HepG2 (cell line): ENCODE measurements around the gene TMEM253. TPM values are rescaled to one million over a fixed set of nuclear protein-coding genes. Genes with fewer than 3 reads are reported as not detected.
A peak's percentile ranks its signal among the peaks of the same experiment; 100 is the strongest.

ENCODE experiments used
- ATF7 ChIP-seq, 2 experiments: fragments of 450-650 bp in 1 of 2; sonication (generic) in 1 of 2; formaldehyde crosslinking in 1 of 2; IDR thresholded peaks; 2 replicates each; pipeline versions ENCODE4 v1.4.0 to v1.6.1; 2016 to 2020; ENCODE audit warnings: antibody characterized with exemption in 1 of 2, mild to moderate bottlenecking in 1 of 2, missing genetic modification reagents in 1 of 2
- ETV6 ChIP-seq: sonication (generic); formaldehyde crosslinking; conservative IDR thresholded peaks from 2 replicates; pipeline ENCODE4 v1.4.0; 2020; ENCODE audit warnings: missing genetic modification reagents
- FOXK1 ChIP-seq: sonication (generic); formaldehyde crosslinking; IDR thresholded peaks from 2 replicates; pipeline ENCODE4 v1.4.0; 2020; ENCODE audit warnings: low read depth, missing genetic modification reagents, borderline replicate concordance
- MXD1 ChIP-seq: sonication (generic); formaldehyde crosslinking; IDR thresholded peaks from 2 replicates; pipeline ENCODE4 v1.4.0; 2020; ENCODE audit warnings: mild to moderate bottlenecking, missing genetic modification reagents
- NFE2L2 ChIP-seq: fragments of 150-350 bp; IDR thresholded peaks from 2 replicates; pipeline ENCODE4 v1.6.1; 2014; ENCODE audit warnings: low read length
- PRPF4 ChIP-seq: fragments of 200-400 bp; formaldehyde crosslinking; IDR thresholded peaks from 2 replicates; pipeline ENCODE4 v1.6.1; 2016; ENCODE audit warnings: low read length, low read depth; ENCODE audit not compliant: poor library complexity, severe bottlenecking
- RAD51 ChIP-seq: fragments of 450-650 bp; IDR thresholded peaks from 2 replicates; pipeline ENCODE4 v1.6.1; 2016; ENCODE audit warnings: borderline replicate concordance
- SALL1 ChIP-seq: sonication (generic); formaldehyde crosslinking; IDR thresholded peaks from 2 replicates; pipeline ENCODE4 v1.8.0; 2022; ENCODE audit warnings: mild to moderate bottlenecking, missing genetic modification reagents
- SCMH1 ChIP-seq: sonication (generic); formaldehyde crosslinking; IDR thresholded peaks from 2 replicates; pipeline ENCODE4 v1.9.0; 2021; ENCODE audit warnings: missing genetic modification reagents, mild to moderate bottlenecking, borderline replicate concordance
- SIN3B ChIP-seq: fragments of 150-350 bp; IDR thresholded peaks from 2 replicates; pipeline ENCODE4 v1.6.1; 2014; ENCODE audit warnings: low read length
- SPEN ChIP-seq: sonication (generic); formaldehyde crosslinking; IDR thresholded peaks from 2 replicates; pipeline ENCODE4 v1.5.1; 2020; ENCODE audit warnings: low read depth, mild to moderate bottlenecking, missing genetic modification reagents
- TBX2 ChIP-seq: sonication (generic); formaldehyde crosslinking; IDR thresholded peaks from 2 replicates; pipeline ENCODE4 v1.5.0; 2020; ENCODE audit warnings: missing genetic modification reagents, mild to moderate bottlenecking, borderline replicate concordance
- ZKSCAN8 ChIP-seq: IDR thresholded peaks from 2 replicates; pipeline ENCODE4 v1.6.1; 2016; ENCODE audit warnings: borderline replicate concordance, missing genetic modification reagents, missing compliant biosample characterization
- ZMYM3 ChIP-seq: sonication (generic); formaldehyde crosslinking; IDR thresholded peaks from 2 replicates; pipeline ENCODE4 v1.5.1; 2020; ENCODE audit warnings: mild to moderate bottlenecking, missing genetic modification reagents
- ZNF251 ChIP-seq: sonication (generic); formaldehyde crosslinking; IDR thresholded peaks from 2 replicates; pipeline ENCODE4 v1.9.0; 2021; ENCODE audit warnings: mild to moderate bottlenecking, missing genetic modification reagents
- ZNF747 ChIP-seq: sonication (generic); formaldehyde crosslinking; IDR thresholded peaks from 2 replicates; pipeline ENCODE4 v1.8.1; 2023; ENCODE audit warnings: missing genetic modification reagents, mild to moderate bottlenecking, borderline replicate concordance
- ZZZ3 ChIP-seq: sonication (generic); formaldehyde crosslinking; IDR thresholded peaks from 2 replicates; pipeline ENCODE4 v1.4.0; 2020; ENCODE audit warnings: missing genetic modification reagents, mild to moderate bottlenecking, borderline replicate concordance
- polyA plus RNA-seq, 8 experiments: library from polyadenylated mRNA; depleted of rRNA in 3 of 8; stranded (reverse) in 7 of 8; unstranded in 1 of 8; fragments of >200 nt; fragmentation: Illumina TruSeq in 4 of 8; extraction: Trizol in 4 of 8; gene quantifications; 2 replicates each; pipeline versions ENCODE4 v1.2.1 to v1.2.3, GENCODE V29; 2011 to 2016; ENCODE audit warnings: low read depth in 4 of 8, missing spikeins in 1 of 8, mixed read lengths in 1 of 8; ENCODE audit not compliant: insufficient read depth in 1 of 8
- total RNA-seq, 5 experiments: library from RNA; depleted of rRNA; stranded (reverse); fragments of >200 nt; fragmentation: Illumina TruSeq; extraction: Trizol; gene quantifications; 2 replicates each; pipeline ENCODE4 v1.2.3, GENCODE V29; 2016; ENCODE audit warnings: low read depth in 1 of 5
- TF ChIP-seq, protein P1 (sequence below): sonication (generic); formaldehyde crosslinking; IDR thresholded peaks from 2 replicates; pipeline ENCODE4 v1.4.0; 2020; ENCODE audit warnings: mild to moderate bottlenecking, missing genetic modification reagents
- TF ChIP-seq, protein P2 (sequence below): sonication (generic); formaldehyde crosslinking; IDR thresholded peaks from 2 replicates; pipeline ENCODE4 v1.4.0; 2020; ENCODE audit warnings: mild to moderate bottlenecking, missing genetic modification reagents
- TF ChIP-seq, protein P3 (sequence below): sonication (generic); formaldehyde crosslinking; IDR thresholded peaks from 2 replicates; pipeline ENCODE4 v1.4.0; 2020; ENCODE audit warnings: missing genetic modification reagents, borderline replicate concordance

TMEM253 gene
- total and polyA plus RNA-seq, 2 of the 13 experiments (the other 11 are each of a cell fraction or from before 2014, with no cell fraction given) = 0.29 to 0.45 TPM

DNA sequence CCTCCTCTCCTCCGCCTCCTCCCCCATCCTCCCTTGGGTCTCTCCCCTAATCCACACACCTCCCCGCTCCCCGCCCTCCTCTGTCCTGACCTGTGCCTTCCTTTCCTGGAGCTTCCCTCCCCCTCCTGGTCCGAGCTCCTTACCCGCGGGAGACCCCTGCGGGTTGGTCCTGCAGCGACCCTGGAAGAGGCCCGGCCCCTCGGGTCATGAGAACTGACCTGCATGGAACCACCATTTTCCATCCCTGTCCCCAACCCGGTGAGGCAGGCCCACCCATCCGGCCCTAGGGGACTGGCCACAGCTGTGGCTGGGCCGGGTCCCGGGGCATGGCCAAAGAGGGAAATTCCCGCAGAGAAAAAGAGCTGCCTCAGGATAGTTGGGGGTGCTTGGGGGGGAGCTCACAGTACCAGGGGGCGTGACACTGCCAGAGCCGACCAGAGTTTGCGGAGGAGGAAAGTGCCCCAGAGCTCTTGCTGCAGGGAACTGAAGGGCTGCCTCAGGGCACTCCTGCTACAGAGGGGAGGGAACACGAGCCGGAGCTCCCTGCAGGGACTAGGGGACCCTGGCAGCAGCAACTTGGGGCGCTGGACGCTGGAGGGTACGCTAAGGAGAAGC, 30.1 kb upstream of the TMEM253 start (continued):
- no peak for TF ChIP-seq PRPF4
- peak; percentile 15; the same call in 1 of the 2 replicates for TF ChIP-seq ZMYM3 (CRISPR knock-in tag)
- TF ChIP-seq NFE2L2 = 0 out of 2 replicates have a peak, but pooled peaks have one; percentile 4
- TF ChIP-seq, protein P1, sequence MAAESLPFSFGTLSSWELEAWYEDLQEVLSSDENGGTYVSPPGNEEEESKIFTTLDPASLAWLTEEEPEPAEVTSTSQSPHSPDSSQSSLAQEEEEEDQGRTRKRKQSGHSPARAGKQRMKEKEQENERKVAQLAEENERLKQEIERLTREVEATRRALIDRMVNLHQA (CRISPR knock-in tag) = no peak
- TF ChIP-seq ZNF251 (CRISPR knock-in tag) = 0 out of 2 replicates have a peak, but pooled peaks have one; percentile 59
- TF ChIP-seq SPEN = no peak
- TF ChIP-seq TBX2 = no peak
- TF ChIP-seq MXD1 (CRISPR knock-in tag) = no peak
- no peak for TF ChIP-seq ZZZ3 (CRISPR knock-in tag)
- no peak for TF ChIP-seq ZKSCAN8 (CRISPR knock-in tag)
- TF ChIP-seq, protein P2, sequence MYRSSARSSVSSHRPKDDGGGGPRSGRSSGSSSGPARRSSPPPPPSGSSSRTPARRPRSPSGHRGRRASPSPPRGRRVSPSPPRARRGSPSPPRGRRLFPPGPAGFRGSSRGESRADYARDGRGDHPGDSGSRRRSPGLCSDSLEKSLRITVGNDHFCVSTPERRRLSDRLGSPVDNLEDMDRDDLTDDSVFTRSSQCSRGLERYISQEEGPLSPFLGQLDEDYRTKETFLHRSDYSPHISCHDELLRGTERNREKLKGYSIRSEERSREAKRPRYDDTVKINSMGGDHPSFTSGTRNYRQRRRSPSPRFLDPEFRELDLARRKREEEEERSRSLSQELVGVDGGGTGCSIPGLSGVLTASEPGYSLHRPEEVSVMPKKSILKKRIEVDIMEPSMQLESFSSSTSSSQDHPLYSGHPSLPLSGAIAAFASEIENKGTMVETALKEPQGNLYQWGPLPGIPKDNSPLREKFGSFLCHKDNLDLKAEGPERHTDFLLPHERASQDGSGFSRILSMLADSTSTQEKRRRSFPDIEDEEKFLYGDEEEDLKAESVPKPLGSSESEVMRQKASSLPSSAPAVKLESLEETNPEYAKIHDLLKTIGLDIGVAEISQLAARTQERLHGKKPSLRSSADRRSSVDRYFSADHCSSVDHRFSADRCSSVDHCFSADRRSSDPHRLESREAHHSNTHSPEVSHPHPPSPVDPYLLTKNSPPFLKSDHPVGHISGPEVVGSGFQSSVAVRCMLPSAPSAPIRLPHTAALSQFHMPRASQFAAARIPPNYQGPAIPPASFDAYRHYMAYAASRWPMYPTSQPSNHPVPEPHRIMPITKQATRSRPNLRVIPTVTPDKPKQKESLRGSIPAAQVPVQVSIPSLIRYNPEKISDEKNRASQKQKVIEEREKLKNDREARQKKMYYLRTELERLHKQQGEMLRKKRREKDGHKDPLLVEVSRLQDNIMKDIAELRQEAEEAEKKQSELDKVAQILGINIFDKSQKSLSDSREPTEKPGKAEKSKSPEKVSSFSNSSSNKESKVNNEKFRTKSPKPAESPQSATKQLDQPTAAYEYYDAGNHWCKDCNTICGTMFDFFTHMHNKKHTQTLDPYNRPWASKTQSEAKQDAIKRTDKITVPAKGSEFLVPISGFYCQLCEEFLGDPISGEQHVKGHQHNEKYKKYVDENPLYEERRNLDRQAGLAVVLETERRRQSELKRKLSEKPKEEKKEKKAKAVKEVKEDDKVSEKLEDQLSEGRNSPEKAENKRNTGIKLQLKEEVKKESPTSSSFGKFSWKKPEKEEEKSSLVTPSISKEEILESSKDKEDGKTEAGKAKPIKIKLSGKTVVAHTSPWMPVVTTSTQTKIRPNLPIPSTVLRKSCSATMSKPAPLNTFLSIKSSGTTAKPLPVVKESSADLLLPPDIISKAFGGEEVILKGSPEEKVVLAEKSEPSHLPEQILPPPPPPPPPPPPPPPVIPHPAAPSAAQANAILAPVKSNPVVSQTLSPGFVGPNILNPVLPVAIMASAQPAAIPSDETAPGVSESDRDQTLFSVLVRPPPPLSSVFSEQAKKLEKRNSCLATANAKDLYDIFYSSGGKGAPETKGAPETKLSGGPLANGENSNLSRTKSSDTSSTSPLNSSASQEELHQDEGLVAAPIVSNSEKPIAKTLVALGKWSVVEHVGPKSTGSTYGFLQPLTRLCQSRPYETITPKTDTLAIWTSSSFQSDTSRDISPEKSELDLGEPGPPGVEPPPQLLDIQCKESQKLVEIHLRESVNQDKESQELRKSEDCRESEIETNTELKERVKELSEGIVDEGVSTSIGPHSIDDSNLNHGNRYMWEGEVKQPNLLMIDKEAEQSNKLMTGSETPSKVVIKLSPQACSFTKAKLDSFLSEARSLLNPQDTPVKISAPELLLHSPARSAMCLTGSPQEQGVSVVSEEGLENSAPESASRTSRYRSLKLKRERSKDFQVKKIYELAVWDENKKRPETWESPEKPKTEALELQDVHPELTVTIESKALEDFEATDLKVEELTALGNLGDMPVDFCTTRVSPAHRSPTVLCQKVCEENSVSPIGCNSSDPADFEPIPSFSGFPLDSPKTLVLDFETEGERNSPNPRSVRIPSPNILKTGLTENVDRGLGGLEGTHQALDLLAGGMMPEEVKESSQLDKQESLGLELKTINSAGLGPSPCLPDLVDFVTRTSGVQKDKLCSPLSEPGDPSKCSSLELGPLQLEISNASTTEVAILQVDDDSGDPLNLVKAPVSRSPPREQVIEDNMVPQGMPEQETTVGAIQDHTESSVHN (CRISPR knock-in tag) = 0 out of 2 replicates have a peak, but pooled peaks have one; percentile 69
- TF ChIP-seq ZNF747 (CRISPR knock-in tag) = 0 out of 2 replicates have a peak, but pooled peaks have one; percentile 17
- TF ChIP-seq SIN3B = no peak
- TF ChIP-seq RAD51 = no peak
- no peak for TF ChIP-seq ATF7 (IDR thresholded peaks at IDR 0.05)
- no peak for TF ChIP-seq ATF7 (CRISPR knock-in tag; IDR thresholded peaks at IDR 0.05)
- TF ChIP-seq, protein P3, sequence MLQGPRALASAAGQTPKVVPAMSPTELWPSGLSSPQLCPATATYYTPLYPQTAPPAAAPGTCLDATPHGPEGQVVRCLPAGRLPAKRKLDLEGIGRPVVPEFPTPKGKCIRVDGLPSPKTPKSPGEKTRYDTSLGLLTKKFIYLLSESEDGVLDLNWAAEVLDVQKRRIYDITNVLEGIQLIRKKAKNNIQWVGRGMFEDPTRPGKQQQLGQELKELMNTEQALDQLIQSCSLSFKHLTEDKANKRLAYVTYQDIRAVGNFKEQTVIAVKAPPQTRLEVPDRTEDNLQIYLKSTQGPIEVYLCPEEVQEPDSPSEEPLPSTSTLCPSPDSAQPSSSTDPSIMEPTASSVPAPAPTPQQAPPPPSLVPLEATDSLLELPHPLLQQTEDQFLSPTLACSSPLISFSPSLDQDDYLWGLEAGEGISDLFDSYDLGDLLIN = 0 out of 2 replicates have a peak, but pooled peaks have one; percentile 14
- TF ChIP-seq ETV6 (CRISPR knock-in tag) = no peak
- TF ChIP-seq FOXK1 (CRISPR knock-in tag) = no peak
- TF ChIP-seq SCMH1 (CRISPR knock-in tag) = no peak
- TF ChIP-seq SALL1 (CRISPR knock-in tag) = no peak; the same call in 1 of the 2 replicates
